Activated T-cell treated with anti-CD3 and anti-CD28 coated beads for 1 hour (primary cell): ENCODE measurements around the gene ZNF865.

Experiments used
- DNase-seq: peaks from one replicate; pipeline ENCODE4 v3.0.0-alpha.2; 2020; ENCODE audit warnings: low read depth

The ZNF865 gene

DNA sequence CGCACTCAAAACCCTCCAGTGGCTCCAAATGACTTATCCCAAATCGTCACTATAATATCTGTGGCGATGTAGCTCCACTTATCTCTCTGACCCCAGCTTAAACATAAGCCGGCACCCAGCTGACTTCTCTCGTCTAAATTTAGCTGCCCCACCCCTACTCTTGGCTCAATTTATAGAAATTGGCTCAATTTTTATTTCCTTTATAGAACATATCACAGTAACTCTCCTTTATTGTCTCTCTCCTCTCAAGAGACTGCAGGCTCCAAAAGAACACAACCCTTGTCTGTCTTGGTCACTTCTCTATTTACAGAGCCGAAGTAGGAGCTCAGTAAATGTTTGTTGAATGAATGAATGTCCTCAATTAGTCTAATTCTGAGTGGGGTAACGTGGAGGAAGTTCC is 18.1 kb downstream of the ZNF865 start:
- DNase-seq: no peak

DNA sequence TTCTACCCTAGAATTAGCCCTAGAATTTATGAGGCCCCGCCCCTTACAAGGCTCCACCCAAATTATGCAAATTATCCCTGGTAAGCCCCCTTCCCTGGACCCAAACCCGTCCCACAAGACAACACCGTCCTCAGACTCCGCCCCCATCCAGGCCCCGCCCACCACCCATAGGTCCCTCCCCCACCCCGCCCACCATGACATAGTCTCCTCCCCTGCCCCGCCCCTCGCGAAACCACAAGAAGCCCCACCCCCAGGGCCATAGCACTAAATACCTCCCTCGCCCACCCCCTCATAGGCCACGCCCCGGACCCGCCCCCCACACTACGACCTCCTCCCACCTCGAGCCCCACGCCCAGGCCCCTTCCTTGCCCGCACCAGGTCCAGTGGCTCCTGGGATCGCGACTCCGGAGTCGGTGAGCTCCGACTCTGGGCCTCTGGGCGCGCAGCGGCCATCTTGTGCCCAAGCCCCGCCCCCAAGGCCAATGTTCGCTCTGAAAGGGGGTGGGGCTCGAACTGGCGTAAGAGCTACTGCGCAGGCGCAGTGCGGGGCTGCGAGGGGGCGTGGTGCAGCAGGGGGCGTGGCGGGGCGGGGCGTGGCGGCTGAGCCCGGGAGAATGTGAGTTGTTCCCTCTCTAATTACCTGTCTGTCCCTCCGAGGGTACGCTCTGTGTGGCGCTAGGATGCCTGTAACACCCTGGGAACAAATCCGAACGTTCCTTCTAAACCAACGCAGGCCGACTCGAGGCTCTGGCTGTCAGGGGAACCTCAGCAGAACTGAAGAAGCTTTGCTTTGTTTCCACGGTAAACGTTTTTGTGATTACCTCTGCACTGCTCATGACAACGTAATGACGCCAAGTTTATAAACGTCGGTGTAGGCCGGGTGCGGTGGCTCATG is 18.9 kb downstream of the ZNF865 start, which contains the start of gene ZNF784:
Gene ZNF784 (minus strand): TSS at position 458 of the 895 bp plus-strand sequence. CDS start 5 bp downstream, at position 453.
- peak; percentile 98 for DNase-seq

DNA sequence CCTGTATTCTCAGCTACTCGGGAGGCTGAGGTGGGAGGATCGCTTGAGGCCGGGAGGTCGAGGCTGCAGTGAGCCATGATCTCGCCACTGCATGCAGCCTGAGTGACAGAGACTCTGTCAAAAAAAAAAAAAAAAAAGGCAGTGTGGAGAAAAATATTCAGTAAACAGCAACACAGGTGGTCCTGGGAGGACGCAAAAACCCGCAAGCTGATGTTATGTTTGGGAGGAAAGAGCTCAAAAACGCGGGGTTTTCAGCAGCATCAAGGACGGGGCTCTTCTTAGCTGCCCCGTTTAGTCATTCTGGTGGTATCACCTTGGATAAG is 19.5 kb downstream of the ZNF865 start:
- DNase-seq: no peak

DNA sequence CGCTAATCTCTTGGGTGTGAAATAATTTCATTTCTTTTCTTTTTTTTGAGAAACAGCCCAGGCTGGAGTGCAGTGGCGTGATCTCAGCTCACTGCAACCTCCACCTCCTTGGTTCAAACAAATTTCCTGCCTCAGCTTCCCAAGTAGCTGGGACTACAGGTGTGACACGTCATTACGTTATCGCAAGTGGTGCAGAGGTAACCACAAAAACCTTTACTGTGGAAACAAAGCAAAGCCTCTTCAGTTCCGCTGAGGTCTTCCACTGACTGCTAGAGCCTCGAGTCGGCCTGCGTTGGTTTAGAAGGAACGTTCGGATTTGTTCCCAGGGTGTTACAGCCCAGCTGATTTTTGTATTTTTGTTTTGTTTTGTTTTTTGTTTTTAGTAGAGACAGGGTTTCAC is 20.9 kb downstream of the ZNF865 start:
- no peak for DNase-seq

DNA sequence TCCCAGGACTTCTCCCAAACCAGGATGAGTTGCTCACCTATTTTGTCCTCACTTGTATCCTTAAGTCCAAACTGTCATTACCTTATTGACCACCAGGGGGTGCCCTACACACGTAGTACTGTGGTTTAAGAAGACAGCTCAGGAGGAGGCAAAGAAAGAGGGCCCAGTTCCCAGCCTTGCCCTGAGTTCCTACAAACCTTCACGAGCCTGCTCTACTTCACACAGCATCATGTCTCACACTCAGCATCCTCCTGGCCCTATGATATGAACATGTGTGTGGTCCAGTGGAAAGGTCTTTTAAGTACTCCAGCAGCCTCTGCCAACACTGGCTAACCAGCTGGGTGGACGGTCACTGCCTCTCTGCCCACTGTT is 27.0 kb downstream of the ZNF865 start:
- peak; percentile 83 for DNase-seq

DNA sequence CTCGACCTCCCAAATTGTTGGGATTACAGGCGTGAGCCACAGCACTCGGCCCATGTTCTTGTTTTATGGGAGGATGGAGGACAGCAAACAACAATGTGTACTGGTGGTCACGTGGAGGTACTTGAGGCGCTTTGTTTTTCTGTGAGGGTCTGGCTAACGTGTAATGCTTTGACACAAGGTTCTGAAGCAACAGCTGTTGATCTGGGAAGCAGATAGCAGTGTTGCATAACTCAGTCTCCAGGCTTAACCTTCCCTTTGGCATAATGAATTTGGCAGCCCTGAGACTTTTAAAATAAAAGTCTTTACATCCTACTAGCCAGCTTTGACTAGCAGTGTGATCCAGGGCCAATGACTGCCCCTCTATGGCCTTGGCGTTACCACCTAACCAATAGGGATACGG is 28.4 kb downstream of the ZNF865 start:
- DNase-seq: no peak

DNA sequence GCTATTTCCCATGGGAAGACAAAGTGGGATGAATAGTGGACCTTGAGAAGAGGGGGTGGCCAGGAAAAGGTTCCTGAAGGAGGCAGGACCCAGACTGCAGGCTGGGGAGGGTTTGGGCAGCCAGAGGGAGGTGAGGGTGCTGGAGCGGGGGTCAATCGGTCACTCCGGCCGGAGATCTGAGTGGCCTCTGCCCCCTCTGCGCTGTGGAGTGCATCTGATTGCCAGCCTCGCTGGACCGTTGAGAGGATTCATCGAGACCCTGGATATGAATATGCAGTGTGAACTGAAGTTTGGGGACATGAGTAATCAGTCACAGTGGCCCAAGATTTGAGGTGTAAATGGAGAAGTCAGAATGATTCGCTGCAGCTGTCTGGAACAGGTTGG is 29.9 kb downstream of the ZNF865 start:
- no peak for DNase-seq

DNA sequence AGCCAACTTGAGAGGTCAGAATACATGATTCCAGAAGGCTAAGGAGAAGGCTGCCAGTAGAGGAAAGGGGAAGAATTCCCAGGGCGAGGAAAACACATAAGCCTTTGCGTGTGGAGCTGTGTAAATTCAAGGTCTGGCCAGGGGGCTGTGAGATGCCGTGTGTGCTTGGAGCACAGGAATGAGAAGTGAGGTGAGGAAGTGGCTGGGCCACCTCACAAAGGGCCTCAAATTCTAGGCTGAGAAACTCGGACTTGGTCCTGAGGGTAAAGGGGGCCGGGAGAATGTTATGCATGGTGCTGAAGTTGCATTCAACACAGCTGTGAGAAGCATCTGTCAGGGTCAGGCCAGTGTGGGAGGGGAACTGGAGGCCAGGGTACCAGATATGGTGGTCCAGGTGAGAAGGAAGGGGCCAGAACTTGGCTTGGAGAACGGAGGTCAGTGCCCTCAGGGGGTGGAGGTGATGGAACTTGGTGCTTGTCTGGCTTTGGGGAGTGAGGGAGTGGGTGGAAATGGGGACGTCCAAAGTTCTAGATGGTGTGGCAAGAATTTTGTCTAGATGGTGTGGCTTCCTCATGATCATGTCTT is 30.5 kb downstream of the ZNF865 start:
- no peak for DNase-seq

DNA sequence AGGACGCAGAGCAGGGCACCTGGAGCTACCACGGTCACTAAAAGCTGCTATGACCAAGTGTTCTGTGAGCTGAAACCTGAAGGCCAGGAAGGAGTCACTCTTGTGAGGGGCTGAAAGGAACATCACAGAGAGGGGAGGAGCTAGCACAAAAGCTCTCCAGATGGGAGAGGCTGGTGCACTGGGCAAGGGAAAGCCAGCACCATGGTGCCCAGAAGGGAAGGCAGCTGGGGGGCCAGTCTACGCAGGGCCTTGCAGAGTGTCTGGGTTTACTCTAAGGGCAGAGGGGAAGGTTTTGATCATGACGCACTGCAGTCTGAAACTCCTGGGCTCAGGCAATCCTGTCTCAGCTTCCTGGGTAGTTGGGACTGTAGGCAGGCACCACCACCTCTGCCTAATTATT is 31.3 kb downstream of the ZNF865 start:
- DNase-seq: no peak

DNA sequence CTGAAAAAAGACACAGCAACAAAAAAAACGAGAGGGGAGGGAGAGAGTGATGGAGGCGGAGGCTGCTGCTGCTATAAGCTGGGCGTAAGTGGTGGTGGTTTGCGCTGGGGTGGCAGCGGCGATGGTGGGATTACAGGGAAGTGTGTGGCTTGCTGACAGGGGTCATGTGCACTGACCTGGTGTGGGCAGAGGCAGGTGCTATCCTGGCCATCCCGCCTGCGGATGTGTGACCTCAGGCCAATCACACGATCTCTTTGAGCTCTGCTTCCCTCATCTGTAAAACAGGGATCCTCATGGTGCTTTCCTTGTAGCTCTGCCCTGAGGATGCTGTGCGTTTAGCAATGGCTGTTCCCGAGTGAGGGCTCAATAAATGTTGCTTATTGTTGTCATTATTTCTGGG is 32.1 kb downstream of the ZNF865 start:
- no peak for DNase-seq

DNA sequence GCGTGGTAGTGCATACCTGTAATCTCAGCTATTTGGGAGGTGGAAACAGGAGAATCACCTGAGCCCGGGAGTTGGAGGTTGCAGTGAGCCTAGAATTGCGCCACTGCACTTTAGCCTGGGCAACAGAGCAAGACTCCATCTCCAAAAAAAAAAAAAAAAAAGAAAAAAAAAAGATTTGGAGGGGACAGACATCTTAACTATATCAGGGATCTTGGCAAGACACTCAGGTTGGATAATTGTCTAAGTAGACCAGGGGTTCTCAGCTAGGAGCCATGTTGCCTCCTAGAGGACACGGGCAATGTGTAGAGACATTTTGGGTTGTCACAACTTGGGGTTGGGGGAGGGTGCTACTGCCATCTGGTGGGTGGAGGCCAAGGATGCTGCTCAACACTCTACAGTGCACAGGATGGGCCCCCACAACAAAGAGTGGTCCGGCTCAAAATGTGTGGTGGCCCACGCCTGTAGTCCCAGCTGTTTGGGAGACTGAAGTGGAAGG is 33.5 kb downstream of the ZNF865 start:
- no peak for DNase-seq

DNA sequence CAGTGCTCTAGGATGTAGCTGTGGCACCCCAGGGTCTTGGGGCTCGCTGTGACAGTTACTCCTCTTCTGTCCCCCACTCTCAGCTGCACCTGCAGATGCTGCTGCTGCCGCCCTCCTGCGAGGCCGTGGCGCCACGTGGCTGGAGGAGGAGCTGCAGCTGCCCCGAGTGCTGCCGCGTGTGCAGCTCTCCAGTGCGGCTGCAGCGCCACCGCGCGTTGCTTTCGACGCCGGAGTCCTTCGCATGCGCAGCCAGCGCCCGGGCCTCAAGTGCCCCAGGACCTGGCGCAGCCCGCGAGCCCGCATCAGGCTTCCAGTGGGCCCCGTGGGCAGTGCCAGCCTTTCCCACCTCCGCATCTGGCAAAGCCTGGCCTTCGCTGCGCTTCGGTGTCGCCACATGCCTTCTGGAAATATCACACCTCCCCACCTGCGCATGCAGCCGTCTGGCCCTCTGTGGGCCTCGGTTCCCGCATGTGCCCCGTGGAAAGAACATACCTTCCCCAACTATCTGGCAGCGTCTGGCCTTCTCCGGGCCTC is 34.7 kb downstream of the ZNF865 start:
- peak; percentile 60 for DNase-seq

DNA sequence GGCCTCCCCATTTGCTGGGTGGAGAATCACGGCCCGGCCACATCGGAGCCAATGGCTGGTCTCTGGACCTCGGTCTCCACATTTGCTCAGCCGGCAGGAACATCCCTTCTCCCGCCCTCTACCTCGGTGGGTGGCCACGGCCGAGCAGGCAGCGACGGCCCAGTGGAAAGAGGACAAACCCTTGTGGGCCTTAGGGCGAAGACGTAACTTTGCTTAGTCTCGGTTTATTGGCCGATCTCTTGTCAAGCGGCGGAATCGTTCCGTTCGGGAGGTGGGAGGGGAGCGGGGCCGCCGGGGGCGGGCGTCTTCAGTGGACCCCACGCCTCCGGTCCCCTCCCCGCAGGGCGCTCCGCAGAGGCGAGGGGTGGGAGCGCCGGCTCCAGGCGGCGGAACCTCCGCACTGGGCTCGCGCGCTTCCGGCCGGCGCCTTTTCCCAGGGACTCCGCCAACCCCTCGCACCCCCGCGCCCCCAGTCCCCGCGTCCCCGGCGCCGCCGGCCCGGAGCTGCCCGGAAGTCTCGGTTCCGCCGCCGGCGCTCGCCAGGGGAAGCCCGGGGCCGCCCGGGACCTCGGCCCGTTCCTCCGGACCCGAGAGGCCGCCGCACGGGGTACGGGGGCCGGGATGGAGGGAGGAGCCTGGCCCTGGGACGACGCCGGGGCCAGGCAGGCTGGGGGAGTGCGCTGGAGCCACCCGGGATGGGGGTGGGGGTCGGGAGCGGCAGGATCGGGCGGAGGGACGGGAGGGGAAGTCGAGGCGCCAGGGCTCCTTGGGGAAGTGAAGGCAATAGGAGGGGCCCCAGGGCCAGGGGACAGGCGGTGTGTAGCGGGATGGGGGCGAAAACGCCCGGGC is 35.4 kb downstream of the ZNF865 start, which contains the start of gene ZNF580:
Gene ZNF580 (plus strand): TSS at position 426 of the 849 bp plus-strand sequence. CDS start 1,507 bp downstream, outside the sequence.
- no peak for DNase-seq

DNA sequence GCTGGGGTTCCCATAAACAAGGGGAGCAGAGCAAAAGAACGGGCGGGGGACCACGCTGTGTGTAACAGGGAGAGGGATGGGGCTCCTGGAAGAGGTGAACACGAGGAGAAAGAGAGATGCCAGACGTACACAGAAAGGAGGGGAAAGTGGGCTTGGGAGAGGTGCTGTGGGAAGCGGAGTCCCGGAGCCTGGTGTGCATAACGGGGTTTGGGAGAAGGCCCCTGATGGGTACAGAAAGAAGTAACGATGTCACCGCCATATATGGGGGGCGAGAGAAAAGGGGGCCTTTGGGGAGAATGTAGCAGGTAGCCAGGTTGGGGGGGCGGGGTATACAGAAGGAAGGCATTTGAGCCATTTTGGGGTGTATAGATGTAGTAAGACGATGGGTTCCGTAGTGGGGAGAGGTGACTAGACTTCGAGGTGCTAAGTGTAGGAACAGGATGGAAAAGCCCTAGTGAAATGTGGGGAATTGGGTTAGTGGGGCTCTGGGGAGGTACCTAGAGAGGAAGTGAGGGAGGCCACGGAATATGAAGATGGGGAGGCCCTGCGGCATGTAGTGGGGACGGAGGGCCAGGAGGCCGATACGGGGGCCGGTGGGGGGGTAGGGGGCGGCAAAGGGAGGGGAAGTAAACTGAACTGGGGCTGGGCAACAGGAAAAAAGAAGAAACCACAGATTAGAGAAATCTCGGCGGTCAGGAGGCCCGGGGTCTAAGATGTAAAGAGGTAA is 36.1 kb downstream of the ZNF865 start:
- no peak for DNase-seq

DNA sequence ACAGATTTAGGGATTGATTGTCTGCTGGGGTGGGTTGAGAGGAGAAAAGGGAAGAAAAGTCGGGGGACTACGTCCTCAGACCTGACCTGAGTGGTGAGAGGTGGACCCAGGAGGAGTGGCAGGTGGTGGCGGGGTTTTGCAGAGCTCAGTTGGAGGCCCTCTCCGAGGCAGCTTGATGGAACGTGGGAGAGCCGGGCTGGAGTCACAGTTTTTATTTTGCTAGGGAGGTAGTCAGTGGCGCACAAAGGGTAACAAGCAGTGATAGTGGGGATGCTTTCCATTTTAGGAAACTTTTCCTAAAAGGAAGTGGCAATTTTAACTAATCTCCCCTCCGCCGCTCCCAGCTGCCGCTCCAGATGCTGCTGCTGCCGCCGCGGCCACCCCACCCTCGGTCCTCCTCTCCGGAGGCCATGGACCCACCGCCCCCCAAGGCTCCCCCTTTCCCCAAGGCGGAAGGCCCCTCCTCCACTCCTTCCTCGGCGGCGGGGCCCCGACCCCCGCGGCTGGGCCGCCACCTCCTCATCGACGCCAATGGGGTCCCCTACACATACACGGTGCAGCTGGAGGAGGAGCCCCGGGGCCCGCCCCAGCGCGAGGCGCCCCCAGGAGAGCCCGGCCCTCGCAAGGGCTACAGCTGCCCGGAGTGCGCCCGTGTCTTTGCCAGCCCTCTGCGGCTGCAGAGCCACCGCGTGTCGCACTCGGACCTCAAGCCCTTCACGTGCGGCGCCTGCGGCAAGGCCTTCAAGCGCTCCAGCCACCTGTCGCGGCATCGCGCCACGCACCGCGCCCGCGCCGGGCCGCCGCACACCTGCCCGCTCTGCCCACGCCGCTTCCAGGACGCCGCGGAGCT is 36.9 kb downstream of the ZNF865 start:
- no peak for DNase-seq

DNA sequence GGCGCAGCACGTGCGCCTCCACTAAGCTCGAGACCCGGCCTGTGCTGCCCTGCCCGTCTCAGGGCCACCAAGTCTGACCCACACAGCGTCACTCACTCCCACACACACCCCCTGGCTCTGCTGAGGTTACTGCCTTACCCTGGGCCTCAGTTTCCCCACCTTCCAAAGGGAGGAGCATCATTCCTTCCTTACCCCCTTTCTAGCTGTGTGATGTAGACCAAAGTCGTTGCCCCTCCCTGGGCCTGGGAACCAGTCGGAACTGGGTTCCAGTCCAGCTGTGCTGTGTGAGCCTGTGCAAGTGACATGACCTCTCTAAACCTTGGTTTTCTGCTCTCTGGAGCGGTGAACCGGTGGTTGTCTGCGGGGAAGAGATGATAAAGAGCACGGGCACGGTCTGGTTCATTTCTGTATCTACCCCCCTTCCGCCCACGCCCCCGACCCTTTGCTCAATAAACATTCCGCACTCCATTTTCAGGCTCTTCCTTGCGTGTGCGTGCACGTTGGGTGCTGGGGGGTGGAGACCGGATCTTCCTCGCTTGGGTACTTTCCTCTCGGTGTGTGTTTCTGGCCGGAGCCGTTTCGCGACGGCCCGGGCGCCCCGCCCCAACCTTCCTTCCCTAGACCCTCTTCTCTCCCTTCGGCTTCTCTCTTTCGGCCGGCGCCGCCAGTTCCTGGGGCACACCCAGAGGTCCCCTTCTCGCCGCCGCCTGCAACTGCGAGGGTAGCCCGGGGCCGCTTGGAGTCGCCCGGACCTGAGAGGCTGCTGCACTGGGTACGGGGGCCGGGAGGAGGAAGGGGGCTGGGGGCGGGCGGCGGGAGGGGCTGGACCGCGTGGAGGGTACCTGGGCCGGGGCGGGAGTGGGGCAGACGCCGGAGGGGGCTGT is 37.8 kb downstream of the ZNF865 start, which contains the start of gene ZNF581:
Gene ZNF581 (plus strand): TSS at position 647 of the 884 bp plus-strand sequence. CDS start 923 bp downstream, outside the sequence.
- DNase-seq: peak; percentile 70

DNA sequence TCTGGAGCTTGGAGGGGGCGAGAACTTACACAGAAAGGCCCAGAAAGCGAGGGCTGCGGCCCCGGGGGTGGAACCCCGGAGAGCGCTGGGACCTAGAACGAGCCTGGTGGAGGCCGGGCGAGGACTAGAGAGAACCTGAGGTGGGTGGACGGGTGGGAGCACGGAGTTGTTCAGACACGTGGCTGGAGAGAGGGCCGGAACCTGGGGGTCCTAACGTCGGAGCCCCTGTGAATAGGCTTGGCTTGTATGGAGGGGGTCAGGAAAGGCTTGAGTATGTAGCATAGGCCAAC is 38.4 kb downstream of the ZNF865 start:
- no peak for DNase-seq

DNA sequence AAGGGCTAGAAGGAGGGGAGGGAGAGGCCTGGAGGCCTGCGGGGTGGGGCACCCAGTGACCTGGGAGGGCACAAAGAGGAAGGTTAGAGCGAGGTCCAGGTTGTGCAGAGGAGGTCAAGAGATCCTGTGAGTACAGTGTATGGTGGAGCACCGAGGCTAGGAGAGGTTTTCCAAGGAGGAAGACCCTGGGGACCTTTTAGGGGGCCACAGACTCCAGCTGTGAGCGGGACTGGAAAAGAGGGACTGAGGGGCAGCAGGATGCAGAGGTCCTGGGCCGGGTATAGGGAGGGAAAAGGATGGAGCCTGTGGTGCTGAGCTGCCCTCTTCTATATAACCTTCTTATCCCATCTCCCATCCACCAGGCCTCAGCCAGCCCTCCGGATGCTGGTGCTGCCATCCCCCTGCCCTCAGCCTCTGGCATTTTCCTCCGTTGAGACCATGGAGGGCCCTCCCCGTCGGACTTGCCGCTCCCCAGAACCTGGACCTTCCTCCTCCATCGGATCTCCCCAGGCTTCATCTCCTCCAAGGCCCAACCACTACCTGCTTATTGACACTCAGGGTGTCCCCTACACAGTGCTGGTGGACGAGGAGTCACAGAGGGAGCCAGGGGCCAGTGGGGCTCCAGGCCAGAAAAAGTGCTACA is 38.9 kb downstream of the ZNF865 start:
- DNase-seq: no peak

DNA sequence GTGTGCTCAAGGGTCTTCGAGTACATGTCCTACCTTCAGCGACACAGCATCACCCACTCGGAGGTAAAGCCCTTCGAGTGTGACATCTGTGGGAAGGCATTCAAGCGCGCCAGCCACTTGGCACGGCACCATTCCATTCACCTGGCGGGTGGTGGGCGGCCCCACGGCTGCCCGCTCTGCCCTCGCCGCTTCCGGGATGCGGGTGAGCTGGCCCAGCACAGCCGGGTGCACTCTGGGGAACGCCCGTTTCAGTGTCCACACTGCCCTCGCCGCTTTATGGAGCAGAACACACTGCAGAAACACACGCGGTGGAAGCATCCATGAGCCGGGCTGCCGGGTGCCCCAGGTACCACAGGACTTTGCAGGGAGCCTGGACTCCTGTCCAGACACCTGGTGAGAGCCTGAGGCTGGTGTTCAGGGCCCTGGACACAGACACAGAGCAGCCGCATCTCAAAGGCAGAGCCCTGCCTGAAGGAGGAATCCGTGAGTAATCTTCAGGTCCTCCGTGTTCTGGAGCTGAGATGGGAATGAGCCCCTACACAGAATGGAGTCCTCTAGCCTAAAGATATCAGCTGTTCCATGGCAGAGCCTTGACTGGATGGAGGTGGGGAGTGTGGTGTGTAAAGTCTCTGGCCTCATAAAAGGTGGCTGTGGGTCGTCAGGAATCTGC is 39.5 kb downstream of the ZNF865 start:
- DNase-seq: no peak
